OCI-LY1 (cell line): ENCODE results near the gene IGSF11.

Source experiments
- EZH2 ChIP-seq: fragments of 200-600 bp; sonication (generic), shearing (Covaris generic); IDR thresholded peaks from 2 replicates; pipeline ENCODE4 v1.8.0; 2017; ENCODE audit warnings: borderline replicate concordance, mixed run types, mild to moderate bottlenecking, antibody characterized with exemption, low read length, moderate library complexity, mixed read lengths
- TF ChIP-seq, protein P1 (sequence below): fragments of 200-600 bp; sonication (generic), shearing (Covaris generic); IDR thresholded peaks from 2 replicates; pipeline ENCODE4 v1.5.1; 2017; ENCODE audit warnings: mild to moderate bottlenecking, antibody characterized with exemption, low read length, moderate library complexity, mixed read lengths

- TF ChIP-seq, protein P1, sequence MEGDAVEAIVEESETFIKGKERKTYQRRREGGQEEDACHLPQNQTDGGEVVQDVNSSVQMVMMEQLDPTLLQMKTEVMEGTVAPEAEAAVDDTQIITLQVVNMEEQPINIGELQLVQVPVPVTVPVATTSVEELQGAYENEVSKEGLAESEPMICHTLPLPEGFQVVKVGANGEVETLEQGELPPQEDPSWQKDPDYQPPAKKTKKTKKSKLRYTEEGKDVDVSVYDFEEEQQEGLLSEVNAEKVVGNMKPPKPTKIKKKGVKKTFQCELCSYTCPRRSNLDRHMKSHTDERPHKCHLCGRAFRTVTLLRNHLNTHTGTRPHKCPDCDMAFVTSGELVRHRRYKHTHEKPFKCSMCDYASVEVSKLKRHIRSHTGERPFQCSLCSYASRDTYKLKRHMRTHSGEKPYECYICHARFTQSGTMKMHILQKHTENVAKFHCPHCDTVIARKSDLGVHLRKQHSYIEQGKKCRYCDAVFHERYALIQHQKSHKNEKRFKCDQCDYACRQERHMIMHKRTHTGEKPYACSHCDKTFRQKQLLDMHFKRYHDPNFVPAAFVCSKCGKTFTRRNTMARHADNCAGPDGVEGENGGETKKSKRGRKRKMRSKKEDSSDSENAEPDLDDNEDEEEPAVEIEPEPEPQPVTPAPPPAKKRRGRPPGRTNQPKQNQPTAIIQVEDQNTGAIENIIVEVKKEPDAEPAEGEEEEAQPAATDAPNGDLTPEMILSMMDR = no peak
- TF ChIP-seq EZH2 = no peak
Measured at GRCh38 chr3:118984699-118985098, 49.9 kb downstream of the IGSF11 start.
